GM18858 (cell line): Measurements from ENCODE around the gene TP53I11.

Source experiments
- ATAC-seq: cut with Tn5 transposase; IDR thresholded peaks from one replicate; pipeline ENCODE4 v1.9.1; 2021; ENCODE audit not compliant: unreplicated experiment

Gene TP53I11

DNA sequence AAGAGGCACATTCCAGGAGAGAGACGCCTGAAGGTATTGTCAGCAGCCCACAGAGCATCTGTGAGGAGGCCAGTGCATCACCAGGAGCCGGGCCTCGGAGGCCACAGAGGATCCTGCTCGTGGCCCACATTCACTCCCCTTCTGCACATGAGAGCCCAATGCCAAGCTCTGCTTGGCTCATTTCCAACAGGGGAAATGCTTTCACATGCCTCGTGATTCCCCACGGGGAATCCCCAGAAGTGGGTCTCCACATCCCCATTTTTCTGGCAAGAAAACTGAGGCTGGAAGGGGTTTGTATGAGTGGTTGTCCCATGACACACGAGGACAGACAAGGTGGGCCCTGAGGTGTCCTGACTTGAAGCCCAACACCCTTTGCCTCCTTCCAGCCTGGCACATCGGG lies 34.4 kb downstream of the TP53I11 start:
- ATAC-seq: no peak

GRCh38 chr11:44915621-44916020 lies 35.1 kb downstream of the TP53I11 start:
- no peak for ATAC-seq

GRCh38 chr11:44915004-44915403 lies 35.7 kb downstream of the TP53I11 start:
- no peak for ATAC-seq

- no peak for ATAC-seq
Observed at GRCh38 chr11:44914105-44914504, 36.6 kb downstream of the TP53I11 start.

DNA sequence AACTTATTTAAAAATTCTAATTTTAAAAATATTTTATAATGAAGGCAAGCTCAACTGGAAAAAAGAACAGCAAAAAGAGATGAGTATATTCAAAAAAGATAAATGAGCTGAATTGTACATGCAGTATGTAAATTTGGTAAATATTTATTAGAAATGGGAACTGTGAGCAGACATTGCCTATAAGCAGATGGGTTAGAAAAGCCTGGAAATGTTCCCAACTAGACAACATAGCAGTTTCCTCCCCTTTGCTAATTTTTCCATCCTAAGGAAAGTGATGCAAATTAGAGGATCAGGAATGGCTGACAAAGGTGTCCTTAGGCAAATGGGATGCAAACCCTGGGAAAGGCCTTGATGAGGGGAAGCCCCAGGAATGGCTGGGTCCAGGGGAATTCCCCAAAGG lies 37.2 kb downstream of the TP53I11 start:
- ATAC-seq: no peak

GRCh38 chr11:44912270-44912987 lies 38.3 kb downstream of the TP53I11 start:
- no peak for ATAC-seq

- ATAC-seq: no peak
Observed at GRCh38 chr11:44911029-44911814, 39.5 kb downstream of the TP53I11 start.

- ATAC-seq: no peak
Observed at GRCh38 chr11:44910591-44910990, 40.1 kb downstream of the TP53I11 start.

DNA sequence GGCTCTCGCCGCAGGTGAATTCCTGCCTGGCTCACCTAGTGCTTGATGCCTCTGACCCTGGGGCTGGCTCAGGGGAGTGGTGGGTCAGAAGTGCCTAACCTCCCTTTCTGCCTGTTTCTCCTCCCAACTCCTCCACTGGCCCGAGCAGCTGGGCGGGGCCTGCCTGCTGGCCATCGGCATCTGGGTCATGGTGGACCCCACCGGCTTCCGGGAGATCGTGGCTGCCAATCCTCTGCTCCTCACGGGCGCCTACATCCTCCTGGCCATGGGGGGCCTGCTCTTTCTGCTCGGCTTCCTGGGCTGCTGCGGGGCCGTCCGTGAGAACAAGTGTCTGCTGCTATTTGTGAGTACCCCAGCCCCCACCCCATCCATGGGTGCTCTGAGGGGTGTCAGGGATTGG lies 41.1 kb downstream of the TP53I11 start:
- ATAC-seq: no peak

- no peak for ATAC-seq
Observed at GRCh38 chr11:44906649-44907048, 44.0 kb downstream of the TP53I11 start.

- ATAC-seq: no peak
Observed at GRCh38 chr11:44905131-44905866, 45.4 kb downstream of the TP53I11 start.

DNA sequence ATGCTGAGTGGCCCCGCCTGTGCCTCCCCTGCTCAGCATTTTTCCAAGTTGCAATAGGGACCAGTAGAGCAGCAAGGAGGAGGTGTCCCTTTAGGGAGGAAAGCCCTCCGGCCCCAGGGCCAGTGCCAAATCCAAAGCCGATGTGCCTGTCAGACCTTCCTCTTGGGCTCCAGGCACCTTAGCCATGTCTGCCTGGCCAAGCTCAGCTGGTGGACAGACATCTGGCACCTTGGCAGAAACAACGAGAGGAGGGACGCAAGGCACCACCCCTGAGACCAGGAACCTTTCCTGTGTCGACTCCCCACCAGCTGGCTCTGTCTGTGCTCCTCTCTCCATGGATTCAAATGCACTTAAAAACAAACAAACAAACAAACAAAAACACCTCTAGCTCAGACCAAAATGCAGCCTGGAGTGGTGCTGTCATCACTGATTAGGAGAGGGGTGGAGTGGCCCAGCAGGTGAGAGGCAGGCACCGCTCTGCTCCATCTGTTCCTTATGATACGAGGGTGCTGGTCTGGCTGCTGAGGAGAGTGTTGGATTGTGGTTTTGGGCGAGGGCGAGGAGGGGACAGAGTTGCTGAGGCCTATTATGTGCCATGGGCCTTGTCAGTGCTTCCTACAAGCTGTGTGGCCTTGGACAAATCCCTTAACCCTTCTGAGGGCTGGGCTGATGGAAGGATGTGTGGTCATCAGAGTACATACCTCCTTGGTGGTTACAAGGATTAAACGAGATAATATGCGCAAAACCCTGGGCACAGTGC lies 46.2 kb downstream of the TP53I11 start:
- ATAC-seq: no peak

DNA sequence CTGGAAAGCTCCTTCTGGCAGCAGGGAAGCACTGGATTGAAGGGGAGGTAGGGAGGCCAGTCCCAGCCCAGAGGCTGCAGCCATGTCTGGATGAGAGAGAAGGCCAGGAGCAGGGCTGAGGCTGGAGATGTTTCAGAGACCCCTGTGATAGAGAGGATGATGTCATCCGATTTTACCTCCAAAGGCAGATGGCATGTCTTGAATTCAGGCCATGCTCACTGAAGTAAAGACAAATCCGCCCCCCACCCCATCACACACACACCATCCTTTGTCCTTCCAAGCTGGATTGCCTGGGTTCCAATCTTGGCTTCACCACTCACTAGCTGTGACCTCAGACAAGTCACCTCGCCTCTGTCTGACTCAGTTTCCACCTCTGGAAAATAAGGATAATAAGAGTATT lies 47.2 kb downstream of the TP53I11 start:
- ATAC-seq: no peak

- ATAC-seq: no peak
Observed at GRCh38 chr11:44903035-44903434, 47.6 kb downstream of the TP53I11 start.

DNA sequence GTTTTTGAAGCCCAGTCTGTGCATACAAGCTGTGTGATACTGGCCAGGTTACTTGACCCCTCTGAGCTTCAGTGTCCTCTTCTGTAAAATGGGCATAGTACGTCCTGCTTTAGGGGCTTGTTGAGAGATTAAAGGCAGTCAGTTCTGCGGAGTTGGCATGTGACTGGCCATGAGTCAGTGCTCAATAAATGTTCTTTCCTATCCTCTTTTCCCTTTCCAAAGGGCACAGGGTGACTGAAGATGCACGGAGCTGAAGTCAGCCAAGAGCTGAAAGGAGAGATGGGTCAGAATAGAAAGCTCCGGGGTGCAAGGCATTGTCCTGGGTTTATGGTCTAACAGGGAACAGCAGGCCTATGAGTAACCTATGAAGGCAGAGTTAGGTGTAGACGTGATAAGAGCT lies 48.9 kb downstream of the TP53I11 start:
- no peak for ATAC-seq

DNA sequence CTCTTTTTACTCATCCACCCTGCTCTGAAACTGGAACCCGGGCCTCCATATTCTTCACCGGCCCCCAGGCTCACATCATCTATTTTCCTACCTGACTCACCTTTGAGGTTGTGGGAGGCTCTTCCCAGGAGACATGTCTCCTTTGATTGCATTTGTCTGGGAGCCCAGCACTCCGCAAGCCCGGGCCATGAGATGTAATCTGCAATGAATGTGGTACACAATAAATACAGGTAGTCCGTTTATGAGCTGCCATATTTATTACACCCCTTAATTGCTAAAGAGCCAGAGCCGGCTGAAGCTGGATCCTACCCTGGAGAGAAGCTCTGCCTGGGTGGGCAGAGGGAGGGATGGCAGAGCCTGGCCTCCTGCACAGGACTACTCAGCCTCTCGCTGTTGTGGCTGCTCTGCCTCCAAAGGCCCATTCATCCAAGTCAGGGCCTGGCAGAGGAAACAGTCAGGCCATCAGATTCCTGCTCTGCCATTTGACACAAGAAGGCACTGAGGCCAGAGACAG lies 49.5 kb downstream of the TP53I11 start:
- no peak for ATAC-seq

- no peak for ATAC-seq
Observed at GRCh38 chr11:44899959-44900358, 50.7 kb downstream of the TP53I11 start.

- ATAC-seq: no peak
Observed at GRCh38 chr11:44893846-44894617, 56.7 kb downstream of the TP53I11 start.

DNA sequence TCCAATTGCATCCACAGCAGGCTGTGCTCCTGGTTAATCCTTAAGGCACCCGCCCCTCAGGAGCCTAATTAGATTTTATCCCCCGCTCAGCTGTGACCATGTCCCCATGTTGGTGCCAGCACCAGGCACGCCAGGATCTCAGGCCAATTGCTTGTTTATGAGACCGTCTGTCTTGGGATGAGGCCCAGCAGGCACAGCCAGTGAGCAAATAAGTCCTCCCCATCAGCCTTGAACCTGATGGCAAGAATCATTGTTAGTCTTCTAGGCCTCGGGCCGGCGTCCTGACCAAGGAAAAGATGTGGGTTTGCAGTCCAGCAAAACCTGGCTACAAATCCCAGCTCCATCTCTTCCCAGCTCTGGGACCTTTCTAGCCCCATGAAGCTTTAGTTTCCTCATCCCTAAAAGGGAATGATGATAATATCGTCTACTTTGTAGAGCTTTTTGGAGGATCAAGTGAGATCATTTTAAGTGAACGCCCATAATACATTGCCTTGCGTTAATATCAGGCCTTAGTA lies 57.3 kb downstream of the TP53I11 start:
- no peak for ATAC-seq

- no peak for ATAC-seq
Observed at GRCh38 chr11:44892843-44893242, 57.8 kb downstream of the TP53I11 start.
